ENCODE measurements around the gene SP6. TPM values are rescaled to one million over a fixed set of nuclear protein-coding genes. Genes with fewer than 3 reads are reported as not detected.

Gene SP6
- polyA plus RNA-seq, 1 donor, result 2.7 TPM

DNA sequence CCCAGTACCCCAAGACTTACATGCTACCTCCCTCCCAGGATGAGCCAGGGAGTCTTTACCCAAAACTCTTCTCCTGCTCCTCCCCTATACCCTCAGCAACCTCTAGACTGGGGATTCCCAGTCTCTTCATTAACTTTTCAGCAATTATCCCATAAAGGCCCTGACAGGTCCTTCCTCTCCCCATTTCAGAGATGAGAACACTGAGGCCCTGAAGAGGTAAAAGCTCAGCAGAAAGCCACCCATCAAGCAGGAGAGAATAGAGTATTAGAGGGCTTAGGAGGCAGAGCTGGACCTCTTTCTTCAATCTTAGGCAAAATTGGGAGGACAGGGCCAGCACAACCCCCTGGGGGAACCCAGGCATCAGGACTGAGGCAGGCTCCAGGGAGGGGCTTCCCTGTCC, 5.9 kb upstream of the SP6 start:
- DNase-seq, result no peak

DNA sequence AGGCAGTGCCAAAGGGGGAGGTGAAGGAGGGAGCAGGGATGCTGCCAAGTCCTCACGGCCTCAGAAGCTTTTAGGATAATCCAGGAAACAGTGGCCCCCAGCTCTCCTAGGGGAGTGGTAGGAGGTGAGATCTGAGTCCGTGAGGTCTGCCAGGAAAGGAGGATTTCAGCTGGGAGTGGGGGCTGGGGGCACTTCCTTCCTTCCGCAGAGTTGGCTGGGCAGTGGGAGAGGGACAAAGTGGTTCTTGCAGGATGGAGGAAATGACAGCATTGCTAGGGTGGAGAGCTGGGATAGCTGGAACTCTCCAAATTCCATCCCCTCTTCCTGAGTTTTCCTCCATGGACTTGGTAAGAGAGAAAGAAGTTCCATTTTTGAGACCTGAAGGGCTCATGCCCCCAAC, 4.8 kb upstream of the SP6 start:
- no peak for DNase-seq

DNA sequence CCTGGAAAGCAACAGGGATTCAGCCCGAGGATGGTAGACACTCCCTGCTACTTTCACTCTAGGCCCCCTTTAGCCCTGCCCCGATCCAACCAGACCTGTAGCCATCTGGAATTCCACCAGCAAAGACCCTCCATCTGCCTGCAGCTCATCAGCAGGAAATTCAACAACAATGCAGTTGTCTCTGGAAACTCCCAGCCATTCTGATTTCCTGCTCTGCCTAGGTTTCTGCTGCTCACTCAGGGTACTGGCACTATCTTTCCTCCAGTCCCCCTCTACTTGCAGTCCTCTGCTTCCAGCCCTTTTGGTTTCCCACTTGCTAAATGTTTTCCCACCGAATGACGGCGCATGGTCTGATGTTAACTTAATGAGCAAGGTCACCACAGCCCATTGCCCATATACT, 2.7 kb upstream of the SP6 start:
- no peak for DNase-seq

DNA sequence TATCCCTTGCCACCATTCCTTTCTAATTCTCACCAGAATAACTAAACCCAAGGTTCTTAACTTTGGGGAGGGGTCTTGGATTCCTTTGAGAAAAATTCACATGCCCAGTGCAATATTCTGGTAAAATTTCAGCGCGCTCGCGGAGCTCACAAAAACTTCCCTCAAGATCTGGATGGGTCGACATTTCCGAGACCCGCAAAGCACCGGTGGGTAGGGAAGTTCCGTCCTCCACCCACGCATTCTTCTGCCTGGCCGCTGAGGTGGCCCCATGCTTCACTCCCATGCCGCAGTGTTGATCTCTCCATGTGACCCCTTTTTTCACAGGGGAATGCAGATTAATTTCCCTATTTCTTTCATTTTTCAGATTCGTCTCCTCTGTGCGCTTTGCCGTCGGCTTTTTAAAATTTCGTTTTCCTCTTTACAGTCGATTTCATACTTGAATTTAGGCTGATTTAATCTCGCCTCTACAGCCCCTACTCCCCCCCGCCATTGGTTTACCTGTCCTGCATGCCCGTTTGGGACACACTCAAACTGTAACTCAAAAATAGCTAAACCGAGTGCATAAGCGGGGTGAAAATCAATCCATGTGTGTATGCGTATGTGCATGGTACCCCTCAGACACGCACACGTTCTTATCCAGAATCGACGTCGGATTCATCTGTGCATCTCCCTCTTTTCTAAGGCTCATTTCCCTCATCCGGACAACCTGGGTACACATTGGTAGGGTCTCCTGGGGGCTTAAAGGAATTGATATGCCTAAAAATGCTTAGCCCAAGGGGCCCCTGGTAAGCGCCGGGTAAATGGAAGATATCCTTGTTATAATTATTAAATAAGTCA, 1.4 kb upstream of the SP6 start:
- DNase-seq, result no peak

DNA sequence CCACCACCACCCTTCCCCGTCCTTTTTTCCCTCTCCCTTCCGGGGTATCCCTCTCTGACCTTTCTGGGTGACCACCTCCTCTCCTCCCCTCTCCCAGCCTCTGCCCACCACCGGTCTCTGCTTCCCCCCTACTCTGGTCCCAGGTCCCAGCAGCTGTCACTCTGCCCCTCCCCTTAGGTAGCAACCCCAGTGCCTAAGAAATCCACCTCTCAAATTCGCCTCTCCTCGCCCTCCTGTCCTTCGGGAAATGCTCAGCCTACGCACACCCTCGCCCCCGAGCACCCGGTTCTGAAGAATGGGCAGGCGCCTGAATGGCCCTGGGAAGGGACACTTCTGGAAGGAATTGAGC, 775 bp upstream of the SP6 start:
- DNase-seq, result no peak

DNA sequence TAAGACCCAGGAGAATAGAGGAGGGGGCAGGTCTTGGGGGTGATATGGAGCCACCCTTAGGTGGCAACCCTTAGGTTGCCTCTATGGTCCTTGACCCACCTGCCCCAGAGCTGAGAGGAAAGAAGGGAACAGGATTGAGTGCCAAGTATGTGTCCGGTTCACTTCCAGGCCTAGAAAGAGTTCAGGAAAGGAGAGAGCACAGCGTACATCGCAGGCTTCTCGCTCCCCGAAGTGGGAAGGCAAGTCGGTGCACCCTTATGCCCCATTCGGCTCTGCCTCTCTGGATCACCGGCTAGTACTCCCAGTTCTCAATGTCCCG, 631 bp downstream of the SP6 start:
- DNase-seq, result no peak

DNA sequence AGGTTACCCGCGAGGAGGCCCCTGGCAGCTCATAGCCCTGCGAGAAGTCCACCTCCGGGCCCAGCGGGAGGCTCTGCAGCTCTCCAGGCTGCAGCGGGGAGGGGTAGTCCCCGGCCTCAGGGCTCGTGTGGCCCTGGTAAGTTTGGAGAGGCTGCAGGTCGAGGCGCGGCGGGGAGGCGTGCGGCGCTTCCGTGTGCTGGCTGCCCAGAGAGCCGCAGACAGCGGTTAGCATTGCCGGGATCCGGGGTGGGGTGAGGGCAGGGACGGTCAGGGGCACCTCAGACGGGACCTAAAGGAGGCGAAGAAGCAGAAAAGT, 2.8 kb downstream of the SP6 start:
- DNase-seq, result no peak

DNA sequence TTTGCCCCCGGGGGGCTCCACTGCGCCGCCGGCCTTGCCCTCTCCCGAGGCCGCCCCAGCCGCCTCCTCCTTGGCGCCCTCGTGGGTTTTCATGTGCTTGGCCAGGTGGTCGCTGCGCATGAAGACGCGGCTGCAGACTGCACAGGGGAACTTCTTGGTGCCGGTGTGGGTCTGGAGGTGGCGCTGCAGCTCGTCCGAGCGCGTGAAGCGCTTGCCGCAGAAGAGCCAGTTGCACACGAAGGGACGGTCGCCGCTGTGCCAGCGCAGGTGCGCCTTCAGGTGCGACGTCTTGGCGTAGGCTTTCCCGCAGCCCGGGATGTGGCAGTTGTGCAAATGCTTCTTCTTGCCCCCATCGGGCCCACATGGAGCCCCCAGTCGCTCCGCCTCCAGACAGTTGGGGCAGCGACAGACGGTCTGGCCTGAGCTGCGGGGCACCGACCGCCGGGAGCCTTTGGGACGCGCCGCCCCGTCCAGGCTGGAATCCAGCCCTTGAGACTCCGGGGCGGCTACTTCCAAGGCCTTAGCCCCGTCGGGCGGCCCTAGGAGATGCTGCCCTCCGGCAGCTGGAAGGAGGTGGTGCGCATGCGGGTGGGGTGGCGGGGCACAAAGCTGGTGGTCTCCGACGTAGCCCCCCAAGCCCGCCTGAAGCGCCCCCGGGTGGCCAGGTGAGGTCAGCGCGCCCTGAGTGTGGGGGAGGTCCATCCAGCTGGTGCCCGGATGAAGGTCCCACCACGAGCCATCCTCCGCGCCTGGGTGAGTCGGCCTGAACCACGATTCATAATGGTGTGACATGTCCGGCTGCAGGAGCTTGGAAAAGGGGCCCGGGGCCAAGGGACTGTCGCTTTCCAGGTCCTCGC, 3.4 kb downstream of the SP6 start:
- DNase-seq, result no peak

DNA sequence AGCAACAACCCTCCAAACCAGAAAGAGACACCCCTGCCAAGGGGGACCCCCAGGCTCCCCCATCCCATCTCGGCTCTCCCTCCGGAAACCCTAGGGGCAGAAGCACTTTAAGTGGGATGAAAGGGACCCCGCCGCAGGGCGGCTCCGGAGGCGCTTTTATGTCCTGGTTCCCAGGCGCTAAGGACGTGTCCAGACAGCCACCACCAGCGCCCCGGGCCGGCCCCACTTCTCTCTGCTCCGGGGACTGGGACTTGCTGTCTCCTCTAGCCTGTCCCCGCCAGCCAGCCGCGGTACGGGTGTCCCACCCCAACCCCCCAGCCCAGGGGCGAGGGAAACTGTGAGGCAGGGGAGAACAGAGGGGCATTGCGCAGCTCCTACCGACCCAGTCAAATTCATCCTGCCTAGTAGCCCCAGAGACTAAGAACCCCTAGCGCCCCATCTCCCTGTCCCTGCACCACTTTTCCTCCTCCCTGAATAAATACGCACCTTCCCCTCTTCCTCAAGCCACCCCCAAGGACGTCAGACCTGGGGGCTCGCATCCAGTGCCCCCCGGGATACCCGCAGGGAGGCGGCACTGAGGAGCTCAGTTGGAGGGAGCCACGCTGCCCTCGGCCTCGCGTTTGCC, 4.1 kb downstream of the SP6 start:
- no peak for DNase-seq

DNA sequence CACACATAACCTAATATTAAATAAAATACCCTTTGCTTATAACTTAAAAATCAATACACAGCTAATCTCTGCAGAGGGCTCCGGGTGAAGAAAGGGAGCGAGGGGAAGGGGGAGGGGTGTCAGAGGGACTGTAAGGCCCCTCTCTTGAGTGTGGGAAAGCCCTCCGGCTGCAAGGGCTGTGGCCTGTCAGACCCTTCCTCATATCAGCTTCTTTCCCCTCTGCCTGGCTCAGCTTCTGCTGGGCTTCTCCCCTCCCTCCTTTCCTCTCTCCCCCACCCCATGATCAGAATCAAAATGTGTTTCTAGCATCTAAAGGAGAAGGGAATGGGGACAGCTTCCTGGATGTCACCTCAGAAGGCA, 5.3 kb downstream of the SP6 start:
- DNase-seq, result no peak

DNA sequence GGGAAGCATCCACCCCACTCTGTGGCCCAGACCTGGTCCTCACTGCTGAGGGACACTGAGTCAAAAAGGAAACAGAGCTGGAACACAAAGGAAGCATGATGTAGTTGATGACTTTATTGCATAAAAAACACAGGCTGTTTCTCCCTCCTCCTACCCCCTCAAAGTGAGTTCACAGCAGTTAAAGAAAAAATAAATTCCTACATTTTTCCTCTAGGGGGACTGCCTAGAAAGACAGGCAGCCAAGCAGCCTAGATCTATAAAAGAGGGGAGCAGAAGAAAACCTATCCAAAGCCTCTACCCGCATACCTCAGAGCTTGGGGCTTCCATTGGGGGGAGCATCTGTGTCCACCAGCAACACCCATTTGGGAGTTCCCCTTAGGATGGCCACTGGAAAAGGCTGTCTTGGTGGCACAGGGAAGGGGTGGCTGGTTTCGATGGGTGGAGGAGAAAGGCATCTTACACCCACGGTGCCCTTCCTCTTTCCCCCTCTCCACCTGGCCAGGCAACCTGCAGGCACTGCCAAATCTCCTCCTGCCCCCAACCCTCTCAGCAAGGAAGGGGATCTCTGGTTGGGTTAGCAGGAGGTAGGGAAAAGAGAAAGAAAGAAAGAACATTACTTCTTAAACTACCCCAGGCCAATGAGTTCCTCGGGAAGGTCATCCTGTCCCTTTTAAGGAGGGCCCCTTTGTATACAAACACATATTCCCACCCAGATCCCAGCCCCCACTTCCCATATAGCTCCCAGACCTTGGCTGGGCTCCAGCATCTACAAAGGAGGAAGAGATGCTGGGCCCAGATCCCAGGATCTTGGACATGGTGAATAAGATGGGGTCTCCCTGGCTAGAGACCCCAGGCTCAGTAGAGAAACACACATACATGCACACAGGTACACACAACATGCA, 5.9 kb downstream of the SP6 start:
- DNase-seq, result no peak

DNA sequence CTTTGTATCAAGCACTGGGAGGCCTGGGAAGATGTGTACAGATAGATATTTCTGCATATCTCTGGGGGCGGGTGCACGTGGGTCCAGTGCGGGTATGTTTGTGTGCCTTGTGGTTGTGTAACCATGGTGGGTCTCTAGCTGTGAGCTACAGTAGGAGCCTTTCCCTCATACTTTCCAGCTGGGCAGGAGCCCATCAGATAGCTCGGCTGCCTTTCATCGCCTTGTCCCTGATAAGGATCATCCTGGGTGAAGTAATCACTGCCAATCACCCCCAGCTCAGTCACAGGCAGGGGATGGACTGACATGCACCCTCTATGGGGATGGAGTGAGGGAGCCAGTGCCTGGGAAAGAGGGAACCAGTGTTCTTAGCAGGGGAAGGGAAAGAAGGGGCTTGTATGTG, 6.7 kb downstream of the SP6 start:
- no peak for DNase-seq

DNA sequence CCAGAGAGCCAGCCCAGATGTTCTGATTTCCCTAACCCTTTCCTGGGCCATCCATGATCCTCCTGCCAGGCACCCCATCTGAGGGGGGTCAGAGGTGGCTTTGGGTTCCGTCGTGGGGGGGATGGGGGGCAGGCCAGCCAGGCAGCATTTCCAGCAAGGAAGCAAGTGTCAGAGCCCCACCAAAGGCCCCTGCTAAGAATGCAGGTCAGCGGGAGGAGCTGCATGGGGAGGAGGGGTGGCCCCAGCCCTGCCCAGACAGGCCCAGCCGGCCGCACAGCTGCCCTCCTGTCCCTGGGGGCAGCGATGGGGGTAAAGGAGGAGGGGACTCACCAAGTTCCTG, 7.6 kb downstream of the SP6 start:
- DNase-seq, result no peak

DNA sequence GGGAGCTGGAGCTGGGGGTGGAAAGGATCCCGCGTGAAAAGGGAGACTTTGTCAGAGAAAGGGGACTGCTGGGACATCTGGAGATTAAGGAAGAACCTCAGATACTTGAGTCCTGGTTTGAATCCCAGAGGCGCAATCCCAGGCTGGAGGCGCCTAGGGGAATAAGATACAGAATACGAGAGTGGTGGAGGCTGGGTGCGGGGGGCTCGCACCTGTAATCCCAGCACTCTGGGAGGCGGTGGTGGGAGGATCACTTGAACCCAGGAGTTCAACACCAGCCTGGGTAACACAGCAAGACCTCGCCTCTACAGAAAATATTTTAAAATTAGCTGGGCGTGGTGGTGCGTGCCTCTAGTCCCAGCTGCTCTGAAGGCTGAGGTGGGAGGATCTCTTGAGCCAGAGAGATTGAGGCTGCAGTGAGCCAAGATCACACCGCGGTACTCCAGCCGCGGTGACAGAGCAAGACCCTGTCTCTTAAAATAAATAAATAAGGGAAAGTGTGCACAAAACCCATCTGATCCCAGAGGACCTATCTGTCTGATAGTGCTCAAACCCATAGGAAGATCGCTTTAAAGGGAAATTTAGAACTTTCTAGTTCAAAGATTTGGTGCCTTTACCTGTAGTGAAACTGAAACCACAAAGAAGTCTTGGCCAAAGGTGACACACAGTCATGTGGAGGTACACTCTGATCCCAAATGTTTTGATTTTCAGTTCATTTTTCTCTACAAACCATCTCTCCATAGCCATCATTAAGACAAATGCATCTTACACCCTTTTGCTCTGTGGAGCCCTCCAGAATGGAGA, 9.3 kb downstream of the SP6 start:
- DNase-seq, result no peak

DNA sequence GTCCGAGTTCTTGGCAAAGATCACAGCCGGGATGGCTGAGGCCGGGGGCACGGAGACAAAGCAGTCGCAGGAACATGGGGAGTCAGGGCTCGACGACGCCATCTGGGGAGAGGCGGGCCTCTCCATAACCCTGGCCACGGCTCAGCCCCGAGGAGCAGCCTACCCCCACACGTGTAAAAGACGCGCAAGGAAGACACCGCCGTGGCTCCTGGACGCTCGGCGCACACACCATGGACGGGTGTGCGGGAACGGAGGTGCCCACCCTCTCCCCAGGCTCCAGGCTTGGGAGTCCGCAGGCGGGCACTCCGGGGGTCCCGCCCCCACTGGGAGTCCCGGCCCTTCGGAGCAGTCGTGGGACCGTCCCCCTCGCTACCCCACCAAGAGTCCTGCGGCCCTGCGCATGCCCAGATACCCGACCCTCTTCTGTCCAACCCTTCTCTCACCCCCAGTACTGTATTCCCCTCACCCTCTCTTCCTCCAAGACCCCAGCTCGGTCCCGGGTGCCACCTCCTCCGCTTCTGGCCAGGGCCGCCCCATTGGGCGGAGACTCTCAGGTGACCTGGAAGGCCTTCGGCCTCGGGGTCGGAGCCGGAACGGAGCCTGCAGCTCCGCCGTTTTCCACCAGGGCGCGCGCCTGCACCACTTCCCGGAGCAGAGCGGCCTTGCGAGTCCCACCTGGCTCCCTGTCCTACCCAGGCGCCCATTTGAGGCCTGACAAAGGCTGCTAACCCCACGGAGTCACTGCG, 10.0 kb downstream of the SP6 start, which contains the start of gene SCRN2:
Gene SCRN2, minus strand, starts transcription at position 532 of the 746 bp plus-strand sequence. Its CDS starts 430 bp downstream, at position 102.
- DNase-seq, result peak; percentile 87

DNA sequence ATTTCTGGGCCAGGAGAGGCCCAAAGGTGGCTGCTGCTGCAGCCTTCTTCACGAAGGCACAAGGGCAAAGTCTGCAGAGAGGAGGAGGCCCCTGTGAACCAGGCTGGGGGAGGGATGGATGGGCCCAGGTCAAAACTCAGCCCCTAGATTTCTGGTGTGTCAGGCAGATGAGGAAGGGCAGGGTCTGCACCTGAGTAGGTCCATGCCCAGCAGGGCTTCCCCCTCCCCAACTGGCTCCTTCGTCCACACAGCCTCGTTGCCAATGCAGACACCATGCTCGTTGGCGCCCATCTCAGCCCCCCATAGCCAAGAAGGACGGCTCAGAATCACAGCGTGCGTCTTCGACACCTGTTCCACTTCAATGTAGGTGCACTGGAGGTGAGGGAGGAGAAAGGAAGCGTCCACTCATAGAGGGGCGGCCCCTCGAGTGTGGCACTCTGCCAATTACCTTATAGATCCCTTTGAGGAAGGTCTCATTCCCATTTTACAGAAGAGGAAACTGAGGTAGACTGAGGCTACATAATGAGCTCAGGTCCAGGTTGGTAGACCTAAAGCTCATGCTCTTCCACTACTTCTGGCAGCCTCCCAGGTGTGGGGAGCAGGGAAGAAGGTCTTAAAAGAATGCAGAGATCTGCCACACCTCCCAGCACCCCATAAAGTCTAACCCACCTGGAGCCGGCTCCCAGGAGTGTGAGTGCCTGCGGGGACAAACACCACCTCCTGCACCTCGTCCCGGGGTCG, 10.8 kb downstream of the SP6 start:
- no peak for DNase-seq

DNA sequence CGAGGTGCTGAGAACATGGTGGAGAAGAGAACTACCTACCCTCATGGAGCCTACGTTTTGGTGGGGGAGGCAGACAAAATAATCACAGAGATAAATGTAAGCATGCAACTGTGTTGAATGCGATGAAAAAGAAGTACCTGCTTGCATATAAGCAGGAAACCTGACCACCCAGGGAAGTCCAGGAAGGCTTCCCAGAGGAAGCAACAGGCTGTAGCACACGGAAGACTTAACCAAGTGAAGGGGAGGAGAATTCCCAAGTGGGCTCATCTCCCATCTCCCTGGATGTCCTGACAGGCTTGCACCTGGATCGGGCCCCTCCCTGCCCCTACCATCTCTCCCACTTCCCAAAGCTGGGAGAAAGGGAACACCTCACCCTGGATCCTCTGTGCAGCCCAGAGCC, 11.9 kb downstream of the SP6 start:
- no peak for DNase-seq

DNA sequence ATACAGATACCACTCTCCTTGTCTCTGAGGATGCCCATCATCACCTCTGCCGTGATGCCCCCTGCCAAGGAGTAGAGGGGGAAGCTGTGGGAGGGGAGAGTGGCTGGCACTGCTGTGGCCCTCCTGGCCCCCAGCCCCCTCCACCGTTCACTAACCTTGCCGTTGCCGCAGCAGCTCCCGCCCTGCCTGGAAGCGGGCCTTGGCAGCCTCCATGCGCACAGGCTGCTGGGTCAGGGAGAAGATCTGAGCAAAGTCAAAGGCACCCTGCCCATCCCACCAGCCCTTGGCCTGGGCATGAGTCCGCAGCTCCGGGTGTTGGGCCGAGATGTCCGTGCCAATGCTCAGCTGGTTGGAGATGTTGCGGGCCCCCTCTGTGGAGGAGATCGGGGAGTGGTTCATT, 12.3 kb downstream of the SP6 start:
- DNase-seq, result no peak

DNA sequence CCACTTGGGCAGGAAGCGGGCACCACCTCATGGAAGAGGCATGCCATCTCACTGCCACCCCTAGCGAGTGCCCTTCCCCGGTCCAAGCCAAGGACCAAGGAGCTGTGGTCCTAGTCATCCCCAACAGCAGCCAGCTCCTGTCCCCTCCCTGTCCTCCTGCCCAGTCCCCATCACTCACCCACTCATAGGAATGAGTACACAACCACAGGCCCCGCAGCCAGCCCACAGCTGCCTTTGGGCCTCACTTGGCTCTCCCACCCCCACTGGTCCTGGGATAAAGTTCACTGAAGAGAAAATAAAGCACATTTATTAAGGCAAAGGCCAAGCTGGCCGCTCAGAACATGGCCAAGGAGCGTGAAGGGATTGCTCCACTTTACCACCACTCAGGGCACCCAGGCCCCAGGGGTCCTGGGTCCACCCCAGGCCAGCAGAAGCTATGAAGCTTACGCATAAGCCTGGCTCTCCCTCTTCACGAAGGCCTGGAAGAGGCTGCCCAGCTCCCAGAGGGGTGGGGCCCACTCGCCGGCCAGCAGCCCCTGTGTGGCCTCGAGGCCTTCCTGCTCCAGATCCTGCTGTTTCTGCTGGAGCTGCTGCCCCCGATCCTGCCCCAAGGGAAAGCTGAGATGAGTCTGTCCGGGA, 13.4 kb downstream of the SP6 start:
- DNase-seq, result no peak

DNA sequence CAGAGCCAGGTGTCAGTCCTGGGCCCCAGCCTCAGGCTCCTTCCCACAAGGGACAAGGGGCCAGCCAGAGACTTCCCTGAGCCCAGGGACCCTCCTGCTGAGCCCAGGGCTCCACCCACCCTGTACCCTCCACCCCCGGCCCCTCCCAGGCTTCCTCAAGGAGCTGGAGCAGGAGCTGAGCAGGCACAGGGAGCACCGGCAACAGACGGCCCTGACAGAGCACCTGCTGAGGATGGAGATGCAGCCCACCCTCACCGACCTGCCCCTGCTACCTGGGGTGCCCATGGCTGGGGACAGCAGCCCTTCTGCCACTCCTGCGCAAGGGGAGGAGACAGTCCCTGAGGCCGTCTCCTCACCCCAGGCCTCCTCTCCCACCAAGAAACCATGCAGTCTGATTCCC, 14.4 kb downstream of the SP6 start:
- no peak for DNase-seq
